OCI-LY1 (cell line): Measurements from ENCODE around the gene AP3S1.

ENCODE experiments used
- CTCF ChIP-seq: fragments of 200-600 bp; sonication (generic), shearing (Covaris generic); IDR thresholded peaks from 2 replicates; pipeline ENCODE4 v1.5.1; 2017; ENCODE audit warnings: mild to moderate bottlenecking, antibody characterized with exemption, low read length, moderate library complexity, mixed read lengths
- EZH2 ChIP-seq: fragments of 200-600 bp; sonication (generic), shearing (Covaris generic); IDR thresholded peaks from 2 replicates; pipeline ENCODE4 v1.8.0; 2017; ENCODE audit warnings: borderline replicate concordance, mixed run types, mild to moderate bottlenecking, antibody characterized with exemption, low read length, moderate library complexity, mixed read lengths

- no peak for TF ChIP-seq EZH2
- no peak for TF ChIP-seq CTCF
These were observed 2.6 kb downstream of the AP3S1 start for GRCh38 chr5:115844321-115844817.
